AG04450 (cell line): ENCODE results near the gene RBP3. TPM values are rescaled to one million over a fixed set of nuclear protein-coding genes. Genes with fewer than 3 reads are reported as not detected.

Experiments
- CTCF ChIA-PET: fragments of 300-600, 350-600 bp; formaldehyde crosslinking; extraction: SDS; loops from one replicate; lab custom pipeline; 2022; ENCODE audit warnings: antibody characterized with exemption, inconsistent platforms; lab: Charles Lee
- POLR2A ChIA-PET: fragments of 350-600 bp; formaldehyde crosslinking; extraction: SDS; loops from one replicate; lab custom pipeline; 2021; ENCODE audit warnings: antibody characterized with exemption, inconsistent platforms; lab: Yijun Ruan, JAX
- DNase-seq: peaks from one replicate; pipeline ENCODE4 v3.0.0-alpha.2; 2011; ENCODE audit warnings: low read depth, low spot score
- H3K27ac ChIP-seq: one replicate; pipeline ENCODE4 v1.5.1; 2012; ENCODE audit warnings: low read depth, low read length, control low read depth
- H3K27me3 ChIP-seq: one replicate; pipeline ENCODE4 v1.6.0; 2012; ENCODE audit warnings: low read length; ENCODE audit not compliant: control insufficient read depth, insufficient read depth
- H3K4me3 ChIP-seq: 2 replicates; pipeline ENCODE4 v1.5.1; 2011; ENCODE audit warnings: mild to moderate bottlenecking, low read depth, low read length, control low read depth
- H3K9me3 ChIP-seq: 2 replicates; pipeline ENCODE4 v1.5.1; 2012; ENCODE audit warnings: low read length; ENCODE audit not compliant: control insufficient read depth, insufficient read depth
- polyA plus RNA-seq: library from polyadenylated mRNA; depleted of rRNA; stranded (reverse); fragments of >200 nt; gene quantifications from 2 replicates; pipeline ENCODE4 v1.2.3, GENCODE V29; 2011
- TF ChIP-seq, protein P1 (sequence below): IDR thresholded peaks from 2 replicates; pipeline ENCODE4 v1.5.1; 2011; ENCODE audit warnings: low read depth, low read length, control low read depth, inconsistent platforms

The RBP3 gene
- polyA plus RNA-seq, 1 experiment, result not detected

DNA sequence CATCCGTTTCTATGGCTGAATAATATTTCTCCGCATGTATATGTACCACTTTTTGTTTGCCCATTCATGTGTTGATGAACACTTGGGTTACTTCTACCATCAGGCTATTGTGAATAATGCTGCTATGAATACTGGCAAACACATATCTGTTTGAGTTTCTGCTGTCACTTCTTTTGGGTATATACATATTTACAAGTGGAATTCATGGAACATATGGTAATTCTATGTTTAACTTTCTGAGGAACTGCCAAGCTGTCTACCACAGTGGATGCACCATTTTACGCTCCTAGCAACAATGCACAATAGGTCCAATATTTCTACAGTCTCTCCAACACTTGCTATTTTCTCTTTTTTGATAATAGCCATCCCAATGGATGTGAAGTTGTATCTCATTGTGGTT, 41.5 kb downstream of the RBP3 start:
- no peak for DNase-seq
- no peaks in the 10 kb centered on the region for H3K9me3 ChIP-seq
- ChIA-PET POLR2A (no interaction called here), CTCF (no interaction called here)
- TF ChIP-seq, protein P1, sequence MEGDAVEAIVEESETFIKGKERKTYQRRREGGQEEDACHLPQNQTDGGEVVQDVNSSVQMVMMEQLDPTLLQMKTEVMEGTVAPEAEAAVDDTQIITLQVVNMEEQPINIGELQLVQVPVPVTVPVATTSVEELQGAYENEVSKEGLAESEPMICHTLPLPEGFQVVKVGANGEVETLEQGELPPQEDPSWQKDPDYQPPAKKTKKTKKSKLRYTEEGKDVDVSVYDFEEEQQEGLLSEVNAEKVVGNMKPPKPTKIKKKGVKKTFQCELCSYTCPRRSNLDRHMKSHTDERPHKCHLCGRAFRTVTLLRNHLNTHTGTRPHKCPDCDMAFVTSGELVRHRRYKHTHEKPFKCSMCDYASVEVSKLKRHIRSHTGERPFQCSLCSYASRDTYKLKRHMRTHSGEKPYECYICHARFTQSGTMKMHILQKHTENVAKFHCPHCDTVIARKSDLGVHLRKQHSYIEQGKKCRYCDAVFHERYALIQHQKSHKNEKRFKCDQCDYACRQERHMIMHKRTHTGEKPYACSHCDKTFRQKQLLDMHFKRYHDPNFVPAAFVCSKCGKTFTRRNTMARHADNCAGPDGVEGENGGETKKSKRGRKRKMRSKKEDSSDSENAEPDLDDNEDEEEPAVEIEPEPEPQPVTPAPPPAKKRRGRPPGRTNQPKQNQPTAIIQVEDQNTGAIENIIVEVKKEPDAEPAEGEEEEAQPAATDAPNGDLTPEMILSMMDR, result no peak
- H3K27me3 ChIP-seq, result peaks cover 25% of the 10 kb centered on the region
- no peak overlapping the region for H3K4me3 ChIP-seq
- H3K27ac ChIP-seq, result no peak overlapping the region

DNA sequence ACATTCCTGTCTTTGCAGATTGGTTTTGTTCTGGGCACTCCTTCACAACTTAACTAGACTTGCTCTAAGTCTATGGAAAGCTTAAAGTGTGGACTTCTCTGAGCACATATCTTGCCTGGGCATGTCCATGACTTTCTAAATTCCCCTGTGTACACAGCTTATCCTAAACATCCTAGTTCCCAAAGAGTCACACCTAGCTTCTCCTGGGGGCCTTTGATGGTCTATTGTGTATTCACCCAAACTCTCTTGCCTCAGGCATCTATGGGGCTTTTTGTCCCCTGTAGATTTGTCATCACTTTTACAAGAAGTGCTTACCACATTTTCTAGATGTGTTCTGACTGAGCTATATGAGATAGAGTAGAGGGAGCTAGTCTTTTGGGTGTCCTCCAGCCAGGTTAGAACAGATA, 48.2 kb downstream of the RBP3 start:
- Histone ChIP-seq H3K27ac (no peak overlapping the region), H3K27me3 (peaks cover 22% of the 10 kb centered on the region), H3K9me3 (peaks cover 6% of the 10 kb centered on the region; the same call in 1 of the 2 replicates), H3K4me3 (no peak overlapping the region)
- TF ChIP-seq, protein P1, result no peak
- DNase-seq, result no peak
- POLR2A ChIA-PET, result no interaction called here
- CTCF ChIA-PET, result interaction anchor here (0.6 kb wide), 1 partner anchor 41 kb away, joined by 3 read pairs; no protein-coding TSS in a partner anchor

DNA sequence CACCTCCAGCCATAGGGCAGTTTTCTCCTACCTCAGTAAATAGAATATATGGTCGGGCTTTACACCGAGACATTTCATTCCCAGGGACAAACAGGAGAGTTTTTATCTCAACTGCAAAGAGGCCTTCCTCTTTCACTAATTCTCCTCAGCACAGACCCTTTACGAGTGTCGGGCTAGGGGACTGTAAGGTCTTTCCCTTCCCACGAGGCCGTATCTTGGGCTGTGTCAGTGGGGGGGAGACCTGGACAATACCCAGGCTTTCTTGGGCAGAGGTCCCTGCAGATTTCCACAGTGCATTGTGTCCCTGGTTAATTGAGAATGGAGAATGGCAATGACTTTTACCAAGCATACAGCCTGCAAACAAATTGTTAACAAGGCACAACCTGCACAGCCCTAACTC, 49.1 kb downstream of the RBP3 start:
- Histone ChIP-seq H3K27ac (no peak overlapping the region), H3K4me3 (no peak overlapping the region), H3K27me3 (peaks cover 16% of the 10 kb centered on the region), H3K9me3 (peaks cover 6% of the 10 kb centered on the region; the same call in 1 of the 2 replicates)
- ChIA-PET CTCF (no interaction called here), POLR2A (no interaction called here)
- no peak for DNase-seq
- TF ChIP-seq, protein P1, result no peak

DNA sequence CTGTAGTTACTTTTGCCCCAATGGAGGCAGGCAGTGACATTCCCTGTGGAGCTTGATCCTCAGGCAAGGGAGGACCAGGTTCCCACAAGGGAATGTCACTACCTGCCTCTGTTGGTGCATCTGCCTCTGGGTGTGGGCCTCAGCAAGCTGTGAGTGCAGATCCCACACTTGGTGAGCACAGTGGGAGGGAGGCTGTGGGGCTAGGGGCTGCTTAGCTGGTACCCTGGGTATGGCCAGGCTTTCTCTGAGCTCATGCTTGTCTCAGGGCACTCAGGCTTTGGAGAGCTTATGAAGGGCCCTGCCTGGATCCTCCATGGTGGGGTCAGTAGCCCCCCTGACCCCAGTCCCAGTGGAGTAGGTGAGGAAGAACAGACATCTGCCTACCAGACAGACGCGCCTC, 52.1 kb downstream of the RBP3 start:
- H3K4me3 ChIP-seq, result no peak overlapping the region
- H3K27me3 ChIP-seq, result peaks cover 12% of the 10 kb centered on the region
- DNase-seq, result no peak
- CTCF ChIA-PET, result no interaction called here
- POLR2A ChIA-PET, result no interaction called here
- TF ChIP-seq, protein P1, result no peak
- no peak overlapping the region for H3K27ac ChIP-seq
- peaks cover 6% of the 10 kb centered on the region; the same call in 1 of the 2 replicates for H3K9me3 ChIP-seq

DNA sequence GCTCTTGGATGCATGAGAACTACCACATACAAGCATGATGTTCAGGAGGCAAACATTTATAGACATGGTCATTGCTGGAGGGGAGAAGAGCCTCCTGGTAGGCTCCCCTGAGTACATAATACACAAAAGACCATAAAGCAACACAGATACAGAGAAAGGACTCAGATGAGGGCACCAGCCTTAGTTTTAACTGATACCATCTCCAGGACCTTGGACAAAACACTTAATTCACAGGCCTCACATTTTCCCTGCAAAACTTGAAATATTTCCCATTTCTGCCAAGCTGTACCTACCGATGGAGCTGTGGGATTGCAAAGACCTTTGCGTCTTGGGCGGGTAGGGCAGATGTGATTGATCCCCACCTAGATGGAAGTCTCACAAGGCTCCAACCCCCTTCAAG, 52.6 kb downstream of the RBP3 start:
- Histone ChIP-seq H3K27me3 (peaks cover 8% of the 10 kb centered on the region), H3K27ac (no peak overlapping the region), H3K9me3 (peaks cover 3% of the 10 kb centered on the region; the same call in 1 of the 2 replicates), H3K4me3 (no peak overlapping the region)
- CTCF ChIA-PET, result no interaction called here
- TF ChIP-seq, protein P1, result no peak
- POLR2A ChIA-PET, result no interaction called here
- DNase-seq, result no peak
